NCI-H2196 (cell line): ENCODE measurements around the gene JAKMIP1.

Source experiments
- DNase-seq: peaks from one replicate; lab custom pipeline; 2025; ENCODE audit not compliant: unreplicated experiment; lab: John Stamatoyannopoulos, UW

The JAKMIP1 gene

DNA sequence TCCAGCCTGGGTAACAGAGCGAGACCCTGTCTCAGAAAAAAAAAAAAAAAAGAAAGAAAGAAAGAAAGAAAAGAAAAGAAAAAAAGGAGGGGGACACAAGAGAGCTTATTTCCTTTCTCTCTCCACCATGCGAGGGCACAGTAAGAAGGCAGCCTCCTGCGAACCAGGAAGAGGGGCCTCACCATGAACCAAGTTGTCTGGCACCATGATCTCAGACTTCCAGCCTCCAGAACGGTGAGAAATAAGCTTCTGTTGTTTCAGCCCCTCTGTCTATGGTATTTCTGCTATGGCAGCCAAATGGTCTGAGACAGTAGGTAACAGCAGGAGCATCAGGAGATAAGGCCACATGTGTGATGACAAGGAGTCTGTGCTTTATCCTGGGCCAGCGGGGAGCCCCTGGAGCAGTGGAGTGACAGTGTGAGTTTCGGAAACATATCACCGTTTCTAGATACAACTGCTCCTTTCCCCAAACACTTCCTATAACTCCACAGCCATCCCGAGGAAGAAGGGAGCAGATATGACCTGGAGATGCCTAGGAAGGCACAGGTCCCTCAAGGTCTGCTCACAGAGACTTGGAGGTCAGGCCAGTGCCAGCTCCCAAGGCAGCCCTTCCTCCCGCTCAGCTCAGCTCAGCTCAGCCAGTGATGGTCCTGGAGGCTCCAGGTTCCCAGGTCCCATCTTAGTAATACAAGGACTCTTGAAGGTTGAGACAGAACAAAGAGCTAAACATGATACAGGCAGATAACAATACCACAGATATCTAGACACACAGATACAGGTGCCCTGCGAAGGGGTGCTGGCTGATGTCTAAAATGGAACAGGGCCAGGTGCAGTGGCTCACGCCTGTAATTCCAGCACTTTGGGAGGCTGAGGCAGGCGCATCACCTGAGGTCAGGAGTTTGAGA, 17.7 kb downstream of the JAKMIP1 start:
- DNase-seq = no peak

GRCh38 chr4:6180841-6181631, 19.3 kb downstream of the JAKMIP1 start:
- DNase-seq = no peak

GRCh38 chr4:6179362-6179761, 21.0 kb downstream of the JAKMIP1 start:
- no peak for DNase-seq

DNA sequence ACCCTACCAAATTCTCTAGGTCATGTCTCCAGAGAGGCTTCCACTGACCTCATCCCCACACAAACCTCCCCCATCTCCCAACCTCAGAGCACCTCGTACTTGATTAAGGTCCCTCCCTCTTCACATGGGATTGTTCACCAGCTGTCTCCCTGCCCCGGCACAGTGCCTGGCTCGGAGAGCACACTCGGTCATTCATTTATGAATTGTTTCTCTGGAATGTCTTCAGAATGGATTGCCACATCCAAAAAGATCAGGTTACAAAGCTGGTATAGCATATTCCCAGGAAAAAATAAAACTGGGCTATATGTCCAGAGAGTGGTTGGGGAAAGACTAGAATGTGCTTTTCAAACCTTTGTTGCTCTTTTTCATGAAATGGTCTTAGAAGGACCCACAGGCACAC, 21.6 kb downstream of the JAKMIP1 start:
- DNase-seq = no peak

GRCh38 chr4:6177587-6178197, 22.7 kb downstream of the JAKMIP1 start:
- no peak for DNase-seq

DNA sequence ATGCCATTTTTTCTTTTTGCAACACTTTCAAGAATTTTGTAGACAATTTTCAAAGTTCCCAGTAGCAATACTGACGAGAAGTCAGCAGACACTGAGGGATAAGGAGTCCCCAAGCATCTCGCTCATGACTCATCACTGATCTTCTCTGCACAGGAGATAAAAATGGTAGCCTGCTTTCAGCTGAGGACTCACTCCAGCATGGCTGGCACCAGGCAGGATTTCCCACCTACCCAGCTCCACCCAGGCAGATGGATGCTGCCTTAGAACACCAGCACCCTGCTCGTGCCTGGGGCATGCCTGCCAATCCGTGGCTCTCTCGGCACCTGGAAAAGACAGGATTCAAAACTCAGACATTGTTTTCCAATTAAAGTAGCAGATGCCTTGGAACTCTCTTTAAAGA, 24.9 kb downstream of the JAKMIP1 start:
- no peak for DNase-seq

DNA sequence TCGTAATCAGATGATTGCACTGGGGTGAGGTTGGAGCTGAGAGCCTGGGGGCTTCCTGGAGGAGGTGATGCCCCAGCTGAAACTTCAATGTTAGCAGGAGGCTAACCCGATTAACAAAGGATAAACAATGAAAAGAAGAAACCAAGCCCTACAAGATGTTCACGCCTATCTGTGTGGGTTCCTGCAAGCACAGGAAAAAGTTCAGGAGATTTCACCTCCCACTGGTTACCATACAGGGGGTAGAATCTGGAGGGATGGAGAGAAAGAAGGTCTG, 27.5 kb downstream of the JAKMIP1 start:
- no peak for DNase-seq

- no peak for DNase-seq
These were observed 28.0 kb downstream of the JAKMIP1 start for GRCh38 chr4:6172093-6172926.

GRCh38 chr4:6169239-6169638, 31.1 kb downstream of the JAKMIP1 start:
- no peak for DNase-seq

DNA sequence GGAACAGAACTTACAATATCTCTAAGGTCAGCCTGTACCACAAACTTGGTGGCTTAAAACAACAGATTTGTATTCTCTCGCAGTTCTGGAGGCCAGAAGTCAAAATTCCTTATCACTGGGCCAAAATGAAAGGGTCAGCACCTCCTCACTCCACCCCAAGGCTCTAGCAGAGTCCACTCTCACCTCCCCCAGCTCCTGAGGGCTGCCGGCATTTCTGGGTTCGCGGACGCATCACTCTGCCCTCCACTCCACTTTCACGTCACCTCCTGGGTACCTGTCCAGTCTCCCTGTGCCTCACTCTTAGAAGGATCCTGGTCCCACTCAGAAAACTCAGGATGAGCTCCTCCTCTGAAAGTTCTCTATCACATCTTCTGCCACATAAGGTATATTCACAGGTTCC, 34.6 kb downstream of the JAKMIP1 start:
- no peak for DNase-seq

- DNase-seq = no peak
These were observed 37.5 kb downstream of the JAKMIP1 start for GRCh38 chr4:6162885-6163284.

DNA sequence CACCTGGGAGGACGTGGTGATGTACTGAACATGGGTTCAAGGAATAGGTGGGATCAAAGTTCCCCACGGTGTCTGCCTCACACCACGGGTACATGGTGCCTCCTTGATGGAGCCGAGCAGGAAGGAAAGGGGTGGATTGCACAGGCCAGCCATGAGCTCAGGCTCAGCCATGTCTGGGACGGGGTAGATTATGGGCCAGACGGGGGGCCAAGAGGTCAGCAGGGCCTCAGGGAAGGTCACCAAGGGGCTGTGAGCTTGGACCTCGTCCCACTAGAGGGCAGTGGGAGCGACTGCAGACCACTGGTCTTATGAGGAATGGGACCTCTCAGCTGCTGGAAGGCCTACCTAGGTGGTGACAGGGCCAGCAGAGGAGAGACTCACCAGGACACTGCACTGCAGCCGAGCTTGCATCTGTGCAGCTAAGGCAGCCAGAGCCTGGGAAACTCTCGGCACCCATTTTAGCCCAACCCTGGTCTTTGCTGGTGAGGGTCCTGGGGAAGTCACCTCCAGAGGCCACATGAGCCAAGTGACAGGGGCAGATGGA, 38.4 kb downstream of the JAKMIP1 start:
- DNase-seq = no peak

DNA sequence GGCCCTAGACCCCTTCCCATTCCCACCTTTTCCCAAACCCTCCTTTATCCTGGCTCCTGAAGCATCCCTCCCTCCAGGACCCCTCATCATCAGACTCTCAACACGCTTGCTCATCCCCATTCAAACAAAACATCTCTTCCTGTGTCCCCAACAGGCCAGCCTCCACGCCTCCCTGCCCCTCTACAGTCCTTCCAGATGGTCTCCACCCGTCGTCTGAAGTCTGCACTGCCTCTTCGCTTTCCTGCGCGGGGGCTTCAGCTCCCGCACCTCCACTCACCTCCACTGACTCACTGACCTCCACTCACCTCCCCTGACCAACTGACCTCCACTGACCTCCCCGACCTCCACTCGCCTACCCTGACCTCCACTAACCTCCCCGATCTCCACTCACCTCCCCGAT, 39.8 kb downstream of the JAKMIP1 start:
- no peak for DNase-seq

- no peak for DNase-seq
These were observed 42.4 kb downstream of the JAKMIP1 start for GRCh38 chr4:6157926-6158325.

DNA sequence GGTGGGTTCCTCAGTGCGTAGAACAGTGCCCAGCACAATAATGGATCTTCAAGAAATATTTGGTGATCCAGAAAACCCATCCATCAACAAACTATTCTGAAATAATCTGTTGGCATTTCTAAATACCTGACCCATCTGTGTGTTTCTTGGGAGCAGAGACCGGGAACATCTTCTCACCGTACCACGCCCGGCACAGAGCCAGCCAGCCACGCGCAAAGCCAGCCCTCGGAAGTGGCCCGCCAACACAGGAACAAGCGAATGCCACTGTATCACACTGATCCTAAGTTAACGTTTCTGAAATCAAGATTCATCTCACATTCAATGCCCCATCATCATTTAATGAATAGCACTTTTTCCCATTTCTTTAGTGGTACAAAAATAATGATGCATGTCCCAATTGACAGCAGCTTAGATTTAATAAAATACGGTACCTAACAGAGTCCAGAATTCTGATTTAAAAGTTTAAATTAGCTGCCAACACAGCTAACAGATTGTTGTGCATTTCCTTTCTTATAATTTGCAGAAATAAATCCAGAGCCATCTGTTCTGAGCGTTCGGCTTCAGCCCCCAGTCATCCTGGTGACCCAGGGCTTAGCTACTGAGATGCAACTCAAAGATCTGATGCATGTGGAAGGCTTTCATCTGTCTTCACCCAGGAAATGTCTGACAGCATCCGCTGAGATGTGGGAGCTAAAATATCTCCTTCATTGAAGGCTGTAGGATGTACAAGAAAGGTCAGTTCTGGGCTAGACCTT, 44.2 kb downstream of the JAKMIP1 start:
- DNase-seq = no peak

GRCh38 chr4:6154875-6155274, 45.5 kb downstream of the JAKMIP1 start:
- no peak for DNase-seq

DNA sequence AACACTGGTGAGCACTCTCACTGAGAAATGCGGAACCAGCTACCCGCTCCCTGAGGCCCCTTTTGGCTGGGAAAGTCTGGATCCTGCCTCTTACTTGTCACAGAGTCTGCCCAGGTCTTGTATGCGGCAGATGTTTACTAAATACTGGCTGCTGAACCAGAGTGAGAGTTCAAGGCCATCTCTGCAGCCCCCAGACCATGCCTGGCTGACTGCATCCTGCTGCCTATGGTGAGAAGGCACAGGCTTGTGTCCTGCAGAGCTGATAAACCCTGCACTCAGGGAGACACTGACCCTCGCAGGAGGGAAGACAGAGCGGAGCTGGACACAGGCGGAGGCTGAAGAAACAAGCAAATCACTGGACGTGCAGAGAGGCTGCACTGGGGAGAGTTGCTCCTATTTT, 46.5 kb downstream of the JAKMIP1 start:
- DNase-seq = no peak

GRCh38 chr4:6152869-6153705, 47.3 kb downstream of the JAKMIP1 start:
- DNase-seq = no peak

GRCh38 chr4:6150046-6150735, 50.2 kb downstream of the JAKMIP1 start:
- no peak for DNase-seq
